ENCODE results near the gene TCF4.

TCF4 gene

GRCh38 chr18:55625901-55626300 lies 37.9 kb upstream of the TCF4 start:
- POLR2A ChIA-PET = no interaction called here
- no peak overlapping the region for H3K4me3 ChIP-seq (ENCODE audit: control insufficient read depth in 1 of 7, extremely low read depth in 1 of 7, insufficient read depth in 4 of 7, low read depth in 2 of 7, low read length in 6 of 7)
- peaks cover 0 to 1% (median 0%) of the 10 kb centered on the region in 5 experiments for H3K9me3 ChIP-seq (ENCODE audit: control extremely low read depth in 1 of 5, control insufficient read depth in 4 of 5, insufficient read depth in 2 of 5, low read depth in 1 of 5, low read length in 4 of 5)
- no peaks in the 10 kb centered on the region for H3K36me3 ChIP-seq (ENCODE audit: control insufficient read depth in 4 of 4, insufficient read depth in 4 of 4, low read length in 3 of 4)
- no CpG with 5 or more reads among the region's 2 CpGs for WGBS (ENCODE audit: insufficient coverage)
- no peaks in the 10 kb centered on the region for H3K4me1 ChIP-seq (ENCODE audit: control extremely low read depth in 1 of 4, control insufficient read depth in 4 of 4, insufficient read depth in 4 of 4, low read length in 3 of 4)
- H3K27me3 ChIP-seq (replicated peaks in 2 of 5; ENCODE audit: control insufficient read depth in 4 of 5, insufficient read depth in 5 of 5, low read length in 4 of 5) = no peaks in the 10 kb centered on the region
- CTCF ChIA-PET = no interaction called here
- H3K27ac ChIP-seq (ENCODE audit: insufficient read depth in 1 of 2, low read depth in 1 of 2, low read length in 2 of 2, poor library complexity in 1 of 2, severe bottlenecking in 2 of 2) = no peak overlapping the region
- no peak for DNase-seq

DNA sequence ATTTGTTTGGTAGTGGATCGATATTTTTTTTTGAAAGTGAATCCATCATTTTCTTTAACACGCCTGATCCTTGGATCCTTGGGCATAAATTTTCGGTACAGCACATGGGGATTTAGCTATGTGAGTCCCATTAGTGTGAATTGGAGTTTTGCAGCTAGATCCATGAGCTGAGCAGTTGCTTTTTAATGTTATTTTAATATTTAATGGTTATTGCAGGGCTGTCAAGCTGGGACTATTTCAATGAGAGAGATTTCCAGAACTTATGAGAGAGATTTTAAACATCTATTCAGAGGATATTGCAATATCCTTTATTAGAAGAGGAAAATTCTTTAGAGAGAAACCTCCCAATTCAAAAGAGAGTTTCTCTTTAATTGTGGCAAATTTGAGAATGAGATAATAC lies 35.6 kb upstream of the TCF4 start:
- CTCF ChIA-PET = no interaction called here
- no peak for DNase-seq
- POLR2A ChIA-PET = no interaction called here
- no peaks in the 10 kb centered on the region for H3K36me3 ChIP-seq (ENCODE audit: control insufficient read depth in 4 of 4, insufficient read depth in 4 of 4, low read length in 3 of 4)
- no peaks in the 10 kb centered on the region for H3K27me3 ChIP-seq (replicated peaks in 2 of 5; ENCODE audit: control insufficient read depth in 4 of 5, insufficient read depth in 5 of 5, low read length in 4 of 5)
- H3K4me1 ChIP-seq (ENCODE audit: control extremely low read depth in 1 of 4, control insufficient read depth in 4 of 4, insufficient read depth in 4 of 4, low read length in 3 of 4) = no peaks in the 10 kb centered on the region
- no peak overlapping the region for H3K27ac ChIP-seq (ENCODE audit: insufficient read depth in 1 of 2, low read depth in 1 of 2, low read length in 2 of 2, poor library complexity in 1 of 2, severe bottlenecking in 2 of 2)
- peaks cover 0 to 1% (median 0%) of the 10 kb centered on the region in 5 experiments for H3K9me3 ChIP-seq (ENCODE audit: control extremely low read depth in 1 of 5, control insufficient read depth in 4 of 5, insufficient read depth in 2 of 5, low read depth in 1 of 5, low read length in 4 of 5)
- WGBS (ENCODE audit: insufficient coverage) = no CpG with 5 or more reads among the region's 3 CpGs
- no peak overlapping the region for H3K4me3 ChIP-seq (ENCODE audit: control insufficient read depth in 1 of 7, extremely low read depth in 1 of 7, insufficient read depth in 4 of 7, low read depth in 2 of 7, low read length in 6 of 7)

- WGBS (ENCODE audit: insufficient coverage) = 100% methylated on average over 1 of the region's 2 CpGs
- POLR2A ChIA-PET = no interaction called here
- no peaks in the 10 kb centered on the region for H3K27me3 ChIP-seq (replicated peaks in 2 of 5; ENCODE audit: control insufficient read depth in 4 of 5, insufficient read depth in 5 of 5, low read length in 4 of 5)
Measured at GRCh38 chr18:55610506-55610905, 22.5 kb upstream of the TCF4 start.

DNA sequence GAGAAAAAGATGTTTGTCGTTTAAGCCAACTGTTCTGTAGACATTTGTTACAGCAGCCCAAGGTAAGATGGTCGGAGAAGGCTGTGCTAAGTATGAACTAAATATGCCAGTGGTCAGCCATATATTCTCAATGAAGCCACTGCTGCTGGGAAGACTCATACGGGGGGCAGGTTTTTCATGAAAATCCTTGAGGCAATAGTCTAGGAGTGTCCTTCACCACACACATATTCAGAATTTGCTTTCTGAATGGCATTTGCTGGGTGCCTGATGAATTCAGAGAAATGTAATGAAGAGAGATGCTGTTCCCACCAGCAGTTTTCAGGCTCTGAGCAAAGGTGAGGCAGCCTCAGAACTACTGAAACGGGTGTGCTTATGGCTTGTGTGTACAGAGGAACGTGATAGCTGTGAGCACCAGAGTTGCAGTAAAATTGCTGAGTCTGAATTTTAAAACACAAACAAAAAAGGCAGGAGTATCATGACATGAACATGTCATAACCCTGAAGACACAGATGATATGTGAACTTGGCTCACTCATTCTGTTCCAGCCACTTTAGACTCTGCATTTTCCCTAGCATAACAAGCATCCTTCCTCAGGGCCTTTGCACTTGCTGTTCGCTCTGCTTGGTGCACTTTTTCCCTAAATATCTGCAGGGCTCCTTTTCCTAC lies 21.3 kb upstream of the TCF4 start:
- no peak for DNase-seq
- Histone ChIP-seq H3K36me3 (ENCODE audit: control insufficient read depth in 4 of 4, insufficient read depth in 4 of 4, low read length in 3 of 4) (no peaks in the 10 kb centered on the region), H3K4me1 (ENCODE audit: control extremely low read depth in 1 of 4, control insufficient read depth in 4 of 4, insufficient read depth in 4 of 4, low read length in 3 of 4) (no peaks in the 10 kb centered on the region), H3K27ac (ENCODE audit: insufficient read depth in 1 of 2, low read depth in 1 of 2, low read length in 2 of 2, poor library complexity in 1 of 2, severe bottlenecking in 2 of 2) (no peak overlapping the region), H3K4me3 (ENCODE audit: control insufficient read depth in 1 of 7, extremely low read depth in 1 of 7, insufficient read depth in 4 of 7, low read depth in 2 of 7, low read length in 6 of 7) (no peak overlapping the region), H3K9me3 (ENCODE audit: control extremely low read depth in 1 of 5, control insufficient read depth in 4 of 5, insufficient read depth in 2 of 5, low read depth in 1 of 5, low read length in 4 of 5) (peaks cover 0 to 3% (median 0%) of the 10 kb centered on the region in 5 experiments), H3K27me3 (replicated peaks in 2 of 5; ENCODE audit: control insufficient read depth in 4 of 5, insufficient read depth in 5 of 5, low read length in 4 of 5) (no peaks in the 10 kb centered on the region)
- ChIA-PET CTCF (no interaction called here), POLR2A (no interaction called here)
- 93% methylated on average over 5 of the region's 6 CpGs for WGBS (ENCODE audit: insufficient coverage)

More at GRCh38 chr18:55610506-55610905, 22.5 kb upstream of the TCF4 start:
- no peak for DNase-seq
- Histone ChIP-seq H3K4me1 (ENCODE audit: control extremely low read depth in 1 of 4, control insufficient read depth in 4 of 4, insufficient read depth in 4 of 4, low read length in 3 of 4) (no peaks in the 10 kb centered on the region), H3K36me3 (ENCODE audit: control insufficient read depth in 4 of 4, insufficient read depth in 4 of 4, low read length in 3 of 4) (no peaks in the 10 kb centered on the region), H3K27ac (ENCODE audit: insufficient read depth in 1 of 2, low read depth in 1 of 2, low read length in 2 of 2, poor library complexity in 1 of 2, severe bottlenecking in 2 of 2) (no peak overlapping the region), H3K4me3 (ENCODE audit: control insufficient read depth in 1 of 7, extremely low read depth in 1 of 7, insufficient read depth in 4 of 7, low read depth in 2 of 7, low read length in 6 of 7) (no peak overlapping the region), H3K9me3 (ENCODE audit: control extremely low read depth in 1 of 5, control insufficient read depth in 4 of 5, insufficient read depth in 2 of 5, low read depth in 1 of 5, low read length in 4 of 5) (peaks cover 0 to 5% (median 0%) of the 10 kb centered on the region in 5 experiments)
- CTCF ChIA-PET = no interaction called here

DNA sequence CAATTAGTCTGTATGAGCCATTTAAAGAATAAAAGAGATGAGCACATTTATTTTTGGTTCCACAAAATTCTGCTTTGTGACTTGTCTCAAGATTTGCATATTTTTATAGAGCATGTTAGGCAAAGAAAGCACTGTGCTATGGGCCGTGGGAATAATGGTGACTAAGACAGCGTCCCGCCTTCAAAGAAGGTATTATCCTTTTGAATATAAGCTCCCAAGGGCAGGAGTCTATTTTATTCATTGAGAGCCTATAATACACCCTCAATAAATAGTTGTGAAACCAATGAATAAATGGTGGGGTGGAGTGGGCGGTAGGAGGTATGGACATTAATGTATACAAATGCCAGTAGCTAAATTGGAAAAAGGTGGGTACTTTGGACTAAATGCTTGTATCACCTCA lies 20.5 kb upstream of the TCF4 start:
- DNase-seq = no peak
- Histone ChIP-seq H3K27me3 (replicated peaks in 2 of 5; ENCODE audit: control insufficient read depth in 4 of 5, insufficient read depth in 5 of 5, low read length in 4 of 5) (no peaks in the 10 kb centered on the region), H3K4me3 (ENCODE audit: control insufficient read depth in 1 of 7, extremely low read depth in 1 of 7, insufficient read depth in 4 of 7, low read depth in 2 of 7, low read length in 6 of 7) (no peak overlapping the region), H3K4me1 (ENCODE audit: control extremely low read depth in 1 of 4, control insufficient read depth in 4 of 4, insufficient read depth in 4 of 4, low read length in 3 of 4) (no peaks in the 10 kb centered on the region), H3K27ac (ENCODE audit: insufficient read depth in 1 of 2, low read depth in 1 of 2, low read length in 2 of 2, poor library complexity in 1 of 2, severe bottlenecking in 2 of 2) (no peak overlapping the region), H3K9me3 (ENCODE audit: control extremely low read depth in 1 of 5, control insufficient read depth in 4 of 5, insufficient read depth in 2 of 5, low read depth in 1 of 5, low read length in 4 of 5) (no peaks in the 10 kb centered on the region), H3K36me3 (ENCODE audit: control insufficient read depth in 4 of 4, insufficient read depth in 4 of 4, low read length in 3 of 4) (no peaks in the 10 kb centered on the region)
- WGBS (ENCODE audit: insufficient coverage) = 100% methylated on average over 2 of the region's 4 CpGs
- ChIA-PET CTCF (no interaction called here), POLR2A (no interaction called here)

- 100% methylated on average over 2 of the region's 2 CpGs for WGBS (ENCODE audit: insufficient coverage)
- ChIA-PET POLR2A (no interaction called here), CTCF (interaction anchor here (0.6 kb wide), 1 partner anchor 384 kb away, joined by 4 read pairs; no protein-coding TSS in a partner anchor)
- Histone ChIP-seq H3K4me3 (ENCODE audit: control insufficient read depth in 1 of 7, extremely low read depth in 1 of 7, insufficient read depth in 4 of 7, low read depth in 2 of 7, low read length in 6 of 7) (no peak overlapping the region), H3K36me3 (ENCODE audit: control insufficient read depth in 4 of 4, insufficient read depth in 4 of 4, low read length in 3 of 4) (no peaks in the 10 kb centered on the region), H3K27me3 (replicated peaks in 2 of 5; ENCODE audit: control insufficient read depth in 4 of 5, insufficient read depth in 5 of 5, low read length in 4 of 5) (no peaks in the 10 kb centered on the region), H3K4me1 (ENCODE audit: control extremely low read depth in 1 of 4, control insufficient read depth in 4 of 4, insufficient read depth in 4 of 4, low read length in 3 of 4) (no peaks in the 10 kb centered on the region), H3K9me3 (ENCODE audit: control extremely low read depth in 1 of 5, control insufficient read depth in 4 of 5, insufficient read depth in 2 of 5, low read depth in 1 of 5, low read length in 4 of 5) (no peaks in the 10 kb centered on the region), H3K27ac (ENCODE audit: insufficient read depth in 1 of 2, low read depth in 1 of 2, low read length in 2 of 2, poor library complexity in 1 of 2, severe bottlenecking in 2 of 2) (no peak overlapping the region)
- DNase-seq = no peak
Measured at GRCh38 chr18:55607773-55608172, 19.8 kb upstream of the TCF4 start.

GRCh38 chr18:55605733-55606338 lies 17.8 kb upstream of the TCF4 start:
- WGBS (ENCODE audit: insufficient coverage) = 87% methylated on average over 3 of the region's 7 CpGs
- no peak overlapping the region for H3K27ac ChIP-seq (ENCODE audit: insufficient read depth in 1 of 2, low read depth in 1 of 2, low read length in 2 of 2, poor library complexity in 1 of 2, severe bottlenecking in 2 of 2)
- ChIA-PET POLR2A (no interaction called here), CTCF (no interaction called here)
- H3K4me1 ChIP-seq (ENCODE audit: control extremely low read depth in 1 of 4, control insufficient read depth in 4 of 4, insufficient read depth in 4 of 4, low read length in 3 of 4) = no peaks in the 10 kb centered on the region
- no peaks in the 10 kb centered on the region for H3K36me3 ChIP-seq (ENCODE audit: control insufficient read depth in 4 of 4, insufficient read depth in 4 of 4, low read length in 3 of 4)
- no peak for DNase-seq
- no peak overlapping the region for H3K4me3 ChIP-seq (ENCODE audit: control insufficient read depth in 1 of 7, extremely low read depth in 1 of 7, insufficient read depth in 4 of 7, low read depth in 2 of 7, low read length in 6 of 7)
- no peaks in the 10 kb centered on the region for H3K27me3 ChIP-seq (replicated peaks in 2 of 5; ENCODE audit: control insufficient read depth in 4 of 5, insufficient read depth in 5 of 5, low read length in 4 of 5)
- no peaks in the 10 kb centered on the region for H3K9me3 ChIP-seq (ENCODE audit: control extremely low read depth in 1 of 5, control insufficient read depth in 4 of 5, insufficient read depth in 2 of 5, low read depth in 1 of 5, low read length in 4 of 5)
